GM12875 (cell line): ENCODE data around the gene NXPH1.

Source experiments
- H3K4me3 ChIP-seq: one replicate; pipeline ENCODE4 v1.5.1; 2011; ENCODE audit warnings: low read depth, low read length, control low read depth
- TF ChIP-seq, protein P1 (sequence below): IDR thresholded peaks from 2 replicates; pipeline ENCODE4 v1.5.1; 2011; ENCODE audit warnings: low read depth, mild to moderate bottlenecking, control low read depth, inconsistent platforms, low read length, moderate library complexity, borderline replicate concordance; ENCODE audit not compliant: insufficient read depth

NXPH1 gene

GRCh38 chr7:8516976-8517375 lies 83.6 kb downstream of the NXPH1 start:
- TF ChIP-seq, protein P1, sequence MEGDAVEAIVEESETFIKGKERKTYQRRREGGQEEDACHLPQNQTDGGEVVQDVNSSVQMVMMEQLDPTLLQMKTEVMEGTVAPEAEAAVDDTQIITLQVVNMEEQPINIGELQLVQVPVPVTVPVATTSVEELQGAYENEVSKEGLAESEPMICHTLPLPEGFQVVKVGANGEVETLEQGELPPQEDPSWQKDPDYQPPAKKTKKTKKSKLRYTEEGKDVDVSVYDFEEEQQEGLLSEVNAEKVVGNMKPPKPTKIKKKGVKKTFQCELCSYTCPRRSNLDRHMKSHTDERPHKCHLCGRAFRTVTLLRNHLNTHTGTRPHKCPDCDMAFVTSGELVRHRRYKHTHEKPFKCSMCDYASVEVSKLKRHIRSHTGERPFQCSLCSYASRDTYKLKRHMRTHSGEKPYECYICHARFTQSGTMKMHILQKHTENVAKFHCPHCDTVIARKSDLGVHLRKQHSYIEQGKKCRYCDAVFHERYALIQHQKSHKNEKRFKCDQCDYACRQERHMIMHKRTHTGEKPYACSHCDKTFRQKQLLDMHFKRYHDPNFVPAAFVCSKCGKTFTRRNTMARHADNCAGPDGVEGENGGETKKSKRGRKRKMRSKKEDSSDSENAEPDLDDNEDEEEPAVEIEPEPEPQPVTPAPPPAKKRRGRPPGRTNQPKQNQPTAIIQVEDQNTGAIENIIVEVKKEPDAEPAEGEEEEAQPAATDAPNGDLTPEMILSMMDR = no peak
- no peak overlapping the region for H3K4me3 ChIP-seq

DNA sequence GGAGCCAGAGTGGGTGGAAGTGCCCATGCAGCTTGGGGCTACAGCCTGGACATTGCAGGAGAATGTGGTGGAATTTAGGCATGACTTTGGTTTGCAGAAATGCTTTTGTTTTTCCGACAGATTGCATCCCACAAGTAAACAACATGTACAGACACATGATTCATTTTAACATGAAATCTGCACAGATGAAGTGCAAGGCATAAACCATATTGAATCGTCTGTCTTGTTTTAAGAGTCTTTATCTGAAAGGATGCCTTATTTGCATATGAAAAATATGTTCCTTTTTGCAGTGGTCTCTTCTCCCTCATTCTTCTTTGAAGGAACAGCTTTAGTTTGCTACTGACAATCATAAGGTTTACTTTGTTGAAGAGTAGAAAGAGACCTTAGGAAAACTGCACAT lies 94.9 kb downstream of the NXPH1 start:
- H3K4me3 ChIP-seq = no peak overlapping the region
- TF ChIP-seq, protein P1 = no peak

GRCh38 chr7:8531991-8532515 lies 98.6 kb downstream of the NXPH1 start:
- TF ChIP-seq, protein P1 = no peak
- H3K4me3 ChIP-seq = no peak overlapping the region

DNA sequence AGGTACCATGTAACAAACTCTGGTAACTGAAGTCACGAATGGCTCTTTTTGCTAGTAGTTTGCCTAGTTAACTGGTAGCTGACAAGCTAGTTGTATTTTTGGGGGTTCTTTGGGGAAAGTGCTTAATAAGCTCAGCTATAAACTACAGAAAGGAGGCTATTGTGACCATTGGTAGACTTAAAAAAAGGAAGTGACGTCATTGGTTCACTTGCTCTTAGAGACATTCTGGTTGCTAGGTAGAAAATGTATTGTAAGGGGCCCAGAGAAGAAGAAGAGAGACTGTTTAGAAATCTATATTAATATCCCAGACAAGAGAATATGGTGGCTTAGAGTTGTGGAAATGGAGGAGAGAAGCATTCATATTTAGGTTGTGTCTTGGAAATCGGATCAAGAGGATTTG lies 103.0 kb downstream of the NXPH1 start:
- TF ChIP-seq, protein P1 = no peak
- no peak overlapping the region for H3K4me3 ChIP-seq

GRCh38 chr7:8549046-8549445 lies 115.6 kb downstream of the NXPH1 start:
- TF ChIP-seq, protein P1 = no peak
- no peak overlapping the region for H3K4me3 ChIP-seq

DNA sequence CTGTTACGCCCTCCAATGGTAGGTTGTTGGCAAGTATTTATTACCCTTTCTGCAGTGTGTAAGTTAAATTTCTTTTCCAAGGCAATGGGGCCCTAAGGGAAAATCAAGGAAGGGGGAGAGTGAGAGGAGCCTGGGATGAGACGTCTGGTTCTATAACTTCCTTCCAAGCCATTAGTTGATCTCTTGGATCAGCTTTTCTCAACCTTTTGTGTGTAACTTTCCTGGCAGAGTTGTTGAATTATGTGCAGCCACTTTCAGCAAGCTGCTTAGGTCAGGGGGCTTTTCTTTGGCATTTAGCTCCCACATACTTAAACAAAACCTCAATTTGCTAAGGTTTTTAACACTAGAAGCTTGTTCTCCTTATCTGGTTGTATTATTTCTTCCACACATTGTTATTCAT lies 127.1 kb downstream of the NXPH1 start:
- no peak overlapping the region for H3K4me3 ChIP-seq

GRCh38 chr7:8561449-8561848 lies 128.0 kb downstream of the NXPH1 start:
- no peak overlapping the region for H3K4me3 ChIP-seq
- TF ChIP-seq, protein P1 = no peak

More for the DNA sequence above, 127.1 kb downstream of the NXPH1 start:
- TF ChIP-seq, protein P1 = no peak
